Ovary (tissue), 3 donors: ENCODE results near the gene OSER1.

Experiments
- EP300 ChIP-seq: sonication (generic); formaldehyde crosslinking; IDR thresholded peaks from one replicate; pipeline ENCODE4 v1.6.1; 2017; ENCODE audit warnings: antibody characterized with exemption
- POLR2A ChIP-seq: fragments of 450-650 bp; IDR thresholded peaks from one replicate; pipeline ENCODE4 v1.6.1; 2017; ENCODE audit warnings: antibody characterized with exemption, mild to moderate bottlenecking, moderate library complexity
- TF ChIP-seq, protein P1 (sequence below), 3 donors: fragments of 450-650 bp in 2 of 3; fragments of 200-600 bp in 1 of 3; IDR thresholded peaks; one replicate each; pipeline versions ENCODE4 v1.5.1 to v1.8.0; 2016 to 2022; ENCODE audit warnings: antibody characterized with exemption in 3 of 3, mild to moderate bottlenecking in 1 of 3
- donor health status: DM: no; HTN: no; CAD: no.

DNA sequence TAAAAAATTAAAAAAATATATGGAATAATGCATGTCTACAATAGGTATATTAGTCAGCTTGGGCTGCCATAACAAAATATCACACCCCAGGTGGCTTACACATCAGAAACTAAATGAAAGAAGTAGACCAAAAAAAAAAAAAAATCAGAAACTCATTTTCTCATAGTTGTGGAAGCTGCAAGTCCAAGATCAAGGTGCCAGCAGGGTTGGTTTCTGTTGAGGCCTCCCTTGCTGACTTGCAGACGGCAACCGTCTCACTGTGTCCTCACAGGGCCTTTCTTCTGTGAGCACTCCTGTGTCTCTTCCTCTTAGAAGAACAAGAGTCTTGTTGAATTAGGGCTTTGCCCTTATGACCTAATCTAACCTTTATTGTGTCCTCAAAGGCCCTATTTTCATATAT is 25.1 kb upstream of the OSER1 start:
- TF ChIP-seq, protein P1, sequence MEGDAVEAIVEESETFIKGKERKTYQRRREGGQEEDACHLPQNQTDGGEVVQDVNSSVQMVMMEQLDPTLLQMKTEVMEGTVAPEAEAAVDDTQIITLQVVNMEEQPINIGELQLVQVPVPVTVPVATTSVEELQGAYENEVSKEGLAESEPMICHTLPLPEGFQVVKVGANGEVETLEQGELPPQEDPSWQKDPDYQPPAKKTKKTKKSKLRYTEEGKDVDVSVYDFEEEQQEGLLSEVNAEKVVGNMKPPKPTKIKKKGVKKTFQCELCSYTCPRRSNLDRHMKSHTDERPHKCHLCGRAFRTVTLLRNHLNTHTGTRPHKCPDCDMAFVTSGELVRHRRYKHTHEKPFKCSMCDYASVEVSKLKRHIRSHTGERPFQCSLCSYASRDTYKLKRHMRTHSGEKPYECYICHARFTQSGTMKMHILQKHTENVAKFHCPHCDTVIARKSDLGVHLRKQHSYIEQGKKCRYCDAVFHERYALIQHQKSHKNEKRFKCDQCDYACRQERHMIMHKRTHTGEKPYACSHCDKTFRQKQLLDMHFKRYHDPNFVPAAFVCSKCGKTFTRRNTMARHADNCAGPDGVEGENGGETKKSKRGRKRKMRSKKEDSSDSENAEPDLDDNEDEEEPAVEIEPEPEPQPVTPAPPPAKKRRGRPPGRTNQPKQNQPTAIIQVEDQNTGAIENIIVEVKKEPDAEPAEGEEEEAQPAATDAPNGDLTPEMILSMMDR (IDR thresholded peaks at IDR 0.05) = no peak
- TF ChIP-seq POLR2A (no peak), EP300 (no peak)
